Activated gamma-delta T cell treated with Interleukin-2 at 50 U/mL for 16 hours (primary cell): Measurements from ENCODE around the gene CD248.
"Not testable (repeated sequence)": the region's sequence is repeated elsewhere in the genome, so short reads cannot be mapped to it uniquely, and the experiment has no call there.

Source experiments
- DNase-seq: peaks from one replicate; pipeline ENCODE4 v3.0.0-alpha.2; 2020

The CD248 gene

GRCh38 chr11:66311965-66312548, 4.8 kb downstream of the CD248 start:
- DNase-seq: peak; percentile 99

- DNase-seq: no peak
Observed at GRCh38 chr11:66311470-66311964, 5.3 kb downstream of the CD248 start.

GRCh38 chr11:66310803-66311440, 5.9 kb downstream of the CD248 start:
- DNase-seq: not testable (repeated sequence)

- no peak for DNase-seq
Observed at GRCh38 chr11:66310324-66310723, 6.5 kb downstream of the CD248 start.

DNA sequence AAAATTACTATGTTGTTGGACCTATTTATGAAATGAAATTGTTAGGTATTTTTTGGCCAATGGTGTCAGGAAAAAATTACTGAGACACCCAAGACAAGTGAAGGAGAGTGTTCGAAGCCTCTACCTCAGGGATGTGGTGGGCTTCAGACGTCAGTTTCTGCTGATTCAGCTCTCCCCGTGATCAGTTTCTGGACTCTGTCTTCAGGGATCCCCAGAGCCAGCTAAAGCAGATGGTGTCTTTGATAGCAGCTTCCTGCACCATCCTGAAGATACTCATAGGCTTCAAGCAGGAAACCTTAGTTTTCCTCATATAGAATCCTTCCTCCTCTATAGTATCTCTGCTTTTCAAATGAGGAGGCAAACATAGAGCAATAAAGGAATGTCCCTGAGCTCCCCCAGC, 7.4 kb downstream of the CD248 start:
- DNase-seq: no peak

- no peak for DNase-seq
Observed at GRCh38 chr11:66302656-66303055, 14.2 kb downstream of the CD248 start.

DNA sequence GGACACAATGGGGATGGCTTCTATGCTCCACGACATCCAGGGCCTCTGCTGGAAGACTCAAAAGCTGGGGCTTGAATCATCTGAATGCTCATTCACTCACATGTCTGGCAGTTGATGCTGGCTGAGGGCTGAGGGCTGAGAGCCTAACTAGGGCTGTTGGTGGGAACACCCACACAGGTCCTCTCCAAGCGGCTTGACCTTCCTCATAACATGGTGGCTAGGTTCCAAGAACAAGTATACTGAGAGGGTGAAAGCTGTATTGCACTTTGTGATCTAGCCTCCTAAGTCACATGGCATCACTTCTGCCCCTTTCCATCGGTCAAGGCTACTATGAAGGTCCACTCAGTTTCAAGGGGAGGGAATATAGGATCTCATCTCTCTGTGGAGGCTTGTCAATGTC, 17.7 kb downstream of the CD248 start:
- DNase-seq: no peak

DNA sequence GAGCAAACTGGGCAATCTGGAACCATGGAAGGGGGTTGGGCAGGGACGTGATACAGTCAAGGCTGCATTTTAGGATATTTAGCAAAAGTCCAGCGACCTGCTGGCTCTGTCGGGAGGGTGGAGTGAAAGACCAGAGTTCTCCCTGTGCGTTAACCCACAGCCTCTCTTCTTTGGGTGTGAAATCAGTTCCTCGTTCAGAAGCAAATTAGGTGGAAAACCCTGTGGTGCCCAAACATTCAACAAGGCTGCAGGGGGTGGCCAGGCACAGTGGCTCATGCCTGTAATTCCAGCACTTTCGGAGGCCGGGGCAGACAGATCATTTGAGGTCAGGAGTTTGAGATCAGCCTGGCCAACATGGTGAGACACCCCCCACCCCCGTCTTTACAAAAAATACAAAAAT, 19.2 kb downstream of the CD248 start:
- no peak for DNase-seq

DNA sequence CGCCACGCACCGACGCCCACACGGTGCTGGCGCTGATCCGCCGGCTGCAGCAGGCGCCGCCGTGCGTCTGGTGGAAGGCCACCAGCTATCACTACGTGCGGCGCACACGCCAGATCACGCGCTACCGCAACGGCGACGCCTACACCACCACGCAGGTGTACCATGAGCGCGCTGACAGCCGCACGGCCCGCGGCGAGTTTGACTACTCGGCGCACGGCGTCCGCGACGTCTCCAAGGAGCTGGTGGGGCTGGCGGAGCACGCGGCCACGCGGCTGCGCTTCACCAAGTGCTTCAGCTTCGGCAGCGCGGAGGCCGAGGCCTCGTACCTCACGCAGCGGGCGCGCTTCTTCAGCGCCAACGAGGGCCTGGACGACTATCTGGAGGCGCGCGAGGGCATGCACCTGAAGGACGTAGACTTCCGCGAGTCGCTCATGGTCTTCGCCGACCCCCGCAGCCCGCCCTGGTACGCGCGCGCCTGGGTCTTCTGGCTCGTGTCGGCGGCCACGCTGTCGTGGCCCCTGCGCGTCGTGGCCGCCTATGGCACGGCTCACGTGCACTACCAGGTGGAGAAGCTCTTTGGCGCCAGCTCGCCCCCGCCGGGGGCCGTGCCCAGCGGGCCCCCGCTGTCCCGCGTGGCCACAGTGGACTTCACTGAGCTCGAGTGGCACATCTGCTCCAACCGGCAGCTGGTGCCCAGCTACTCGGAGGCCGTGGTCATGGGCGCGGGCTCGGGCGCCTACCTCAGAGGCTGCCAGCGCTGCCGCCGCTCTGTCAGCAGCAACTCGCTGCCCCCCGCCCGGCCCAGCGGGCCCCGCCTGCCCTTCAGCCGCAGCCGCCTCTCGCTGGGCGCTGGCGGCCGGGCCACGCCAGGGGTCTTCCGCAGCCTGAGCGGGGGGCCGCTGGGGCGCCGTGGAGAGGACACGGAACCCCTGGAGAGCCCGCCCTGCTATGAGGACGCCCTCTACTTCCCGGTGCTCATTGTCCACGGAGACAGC, 21.9 kb downstream of the CD248 start:
- no peak for DNase-seq

- DNase-seq: no peak
Observed at GRCh38 chr11:66293777-66294625, 22.8 kb downstream of the CD248 start.

- no peak for DNase-seq
Observed at GRCh38 chr11:66293352-66293751, 23.5 kb downstream of the CD248 start.

GRCh38 chr11:66292543-66293332, 24.1 kb downstream of the CD248 start:
- no peak for DNase-seq

- no peak for DNase-seq
Observed at GRCh38 chr11:66291706-66292542, 24.9 kb downstream of the CD248 start, which contains the start of gene TMEM151A. TSS of gene TMEM151A (plus strand) at chr11:66291894. CDS start at chr11:66292014, 120 bp downstream.

DNA sequence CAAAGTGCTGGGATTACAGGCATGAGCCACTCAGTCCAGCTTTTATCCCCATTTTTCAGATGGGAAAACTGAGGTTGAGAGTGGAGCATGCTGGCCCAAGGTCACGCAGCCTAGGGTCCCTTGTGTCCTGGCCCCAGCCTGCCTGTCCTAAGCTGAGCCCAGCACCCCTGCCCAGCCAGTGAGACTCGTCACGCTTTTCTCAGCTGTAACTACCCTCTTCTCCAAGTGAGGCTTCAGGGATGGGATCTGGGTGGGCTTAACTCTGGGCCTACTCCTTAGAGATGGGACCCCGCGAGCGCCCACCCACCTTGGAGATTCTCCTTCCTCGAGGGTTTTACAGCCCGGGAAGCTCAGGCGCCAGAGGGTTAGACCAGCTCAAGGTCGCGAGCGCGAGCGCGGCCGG, 25.5 kb downstream of the CD248 start:
- DNase-seq: no peak

GRCh38 chr11:66290330-66290621, 26.6 kb downstream of the CD248 start:
- DNase-seq: no peak

DNA sequence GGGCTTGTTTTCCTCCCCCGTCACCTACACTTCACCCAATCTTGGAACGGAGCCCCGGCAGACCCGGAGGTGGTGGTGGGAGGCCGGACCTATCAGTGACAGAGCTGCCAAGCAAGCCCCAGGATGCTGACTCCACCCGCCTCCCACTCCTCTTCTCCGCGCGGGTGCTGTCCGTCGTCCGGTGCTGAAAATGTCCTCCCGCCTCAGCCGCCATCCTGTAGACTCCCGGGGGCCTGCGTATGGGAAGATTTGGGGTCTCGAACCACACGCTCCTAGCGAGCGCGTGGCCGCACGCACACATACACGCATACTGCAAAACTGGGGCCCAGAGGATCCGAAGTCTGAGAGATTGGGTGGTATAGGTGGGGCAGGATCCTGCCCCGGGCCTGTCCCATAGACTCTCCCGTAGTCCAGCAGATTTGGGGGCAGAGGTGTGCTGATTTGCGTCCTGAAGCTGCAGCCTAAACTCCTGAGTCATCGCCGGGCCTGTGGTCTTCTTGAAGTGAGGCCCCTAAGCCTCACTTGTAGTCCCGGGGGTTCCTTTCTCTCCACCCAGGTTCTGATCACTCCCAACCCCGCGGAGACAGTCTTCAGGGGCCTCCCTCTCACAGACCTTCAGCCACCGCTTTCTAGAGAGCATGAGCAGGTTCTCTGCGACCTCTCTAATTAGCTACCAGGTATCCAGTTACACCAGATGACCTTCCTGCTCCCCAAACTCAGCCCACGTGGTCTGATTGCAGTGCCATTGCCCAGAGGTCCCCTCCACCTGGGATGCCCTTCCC, 27.1 kb downstream of the CD248 start:
- DNase-seq: peak; percentile 68

DNA sequence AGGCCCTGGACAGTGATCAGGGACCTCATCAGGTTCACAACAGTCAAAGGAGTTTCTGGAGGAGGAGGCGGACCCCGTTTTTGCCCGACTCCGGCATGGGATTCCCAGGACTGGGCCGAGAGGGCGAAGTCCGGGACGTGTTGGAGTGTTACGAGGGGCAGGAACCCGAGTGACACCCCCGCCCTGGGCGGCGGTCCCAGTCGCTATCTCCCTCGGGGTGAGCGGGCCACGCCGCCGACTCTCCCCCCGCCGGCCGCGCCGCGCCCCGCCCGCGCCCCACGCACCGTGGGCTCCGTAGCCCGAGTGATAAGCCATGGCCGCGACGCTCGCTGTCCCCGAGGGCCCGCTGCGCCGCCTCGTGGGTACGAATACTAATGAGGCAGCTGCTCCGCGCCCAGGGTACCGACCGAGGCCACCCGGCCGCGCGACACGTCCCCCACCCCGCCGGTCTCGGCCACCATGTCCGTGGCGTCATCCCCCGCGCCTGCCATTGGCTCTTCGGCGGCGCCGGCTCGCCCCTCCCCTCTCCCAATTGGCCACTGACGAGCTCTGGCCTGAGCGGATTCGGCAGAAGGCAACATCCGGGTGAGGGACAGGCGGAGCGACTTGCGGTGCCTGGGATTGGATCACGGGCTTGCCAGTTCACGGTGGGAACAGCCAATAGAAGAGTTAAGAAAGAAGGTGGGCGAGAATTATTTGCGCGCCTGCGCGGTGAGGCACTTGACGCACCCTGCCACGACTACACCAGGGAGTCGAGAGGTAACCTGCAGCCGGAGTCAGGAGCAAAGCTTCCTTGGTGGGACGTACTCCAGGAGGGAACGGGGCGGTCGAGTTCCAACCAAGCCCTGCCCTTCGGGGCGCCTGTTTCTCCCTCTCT, 27.9 kb downstream of the CD248 start, which contains the start of gene YIF1A:
Gene YIF1A (minus strand): TSS at position 473 of the 877 bp plus-strand sequence. CDS start 158 bp downstream, at position 315.
- DNase-seq: peak; percentile 98

DNA sequence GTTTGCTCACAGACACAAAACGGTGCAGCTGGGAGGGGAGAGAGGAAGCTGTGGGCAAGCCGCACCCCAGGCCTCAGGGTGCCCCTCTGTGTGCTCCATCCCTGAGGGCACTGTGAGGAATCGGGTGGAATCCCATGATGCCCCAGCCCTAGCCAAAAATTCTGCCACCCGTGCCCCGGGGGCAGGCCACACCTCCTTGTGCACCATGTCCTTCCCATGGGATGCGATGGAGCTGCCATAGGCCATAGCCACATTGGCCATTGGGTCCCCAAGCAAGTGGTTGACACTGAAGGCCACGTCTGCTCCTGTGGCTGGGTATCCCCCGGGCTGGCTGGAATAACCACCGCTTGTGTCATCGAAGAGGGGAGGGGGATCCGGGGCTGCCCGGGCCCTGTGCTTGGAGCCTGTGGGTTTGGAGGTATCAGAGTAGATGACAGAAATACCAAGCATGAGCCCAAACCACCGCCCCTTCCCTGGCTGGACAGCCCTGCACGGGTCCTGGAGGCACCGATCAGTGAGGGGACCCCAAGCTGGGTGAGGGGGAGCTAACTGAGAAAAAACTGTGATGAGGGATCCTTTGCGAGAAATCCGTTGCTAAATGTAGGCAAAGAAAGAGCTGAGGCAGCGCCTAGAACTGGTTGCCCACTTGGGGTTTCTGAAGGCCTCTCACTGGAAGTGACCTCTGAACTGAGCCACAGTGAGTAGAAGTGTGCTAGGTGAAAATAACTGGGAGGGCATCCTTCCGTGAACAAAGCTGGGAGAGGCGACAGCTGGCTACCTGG, 28.8 kb downstream of the CD248 start:
- no peak for DNase-seq
